A549 (cell line): ENCODE measurements around the gene CACNA2D4. TPM values are rescaled to one million over a fixed set of nuclear protein-coding genes. Genes with fewer than 3 reads are reported as not detected.

ENCODE experiments used
- ATAC-seq, 2 experiments: fragments of 200-7000 bp in 1 of 2; fragments of >200 bp in 1 of 2; cut with Nextera tagmentation in 1 of 2; cut with Tn5 transposase in 1 of 2; 3 replicates each; pipeline versions ENCODE4 v1.8.0 to v1.9.1; 2018 to 2020; ENCODE audit warnings: mild to moderate bottlenecking in 1 of 2, moderate library complexity in 1 of 2
- CTCF ChIA-PET: fragments of 300-600 bp; sonication (Branson Sonifier 250); formaldehyde crosslinking; extraction: SDS; loops from one replicate; lab custom pipeline; 2021; ENCODE audit warnings: antibody characterized with exemption, inconsistent platforms; lab: Yijun Ruan, JAX
- POLR2A ChIA-PET: fragments of 350-600 bp; formaldehyde crosslinking; extraction: SDS; loops from one replicate; lab custom pipeline; 2021; ENCODE audit warnings: antibody characterized with exemption, inconsistent platforms; lab: Yijun Ruan, JAX
- DNase-seq, 2 experiments: peaks; one replicate each; pipeline versions ENCODE4 v3.0.0 to v3.0.0-alpha.2; 2011 to 2016; ENCODE audit warnings: low read depth in 1 of 2, low spot score in 1 of 2
- FAIRE-seq: peaks from 2 replicates; lab custom pipeline; 2011; peaks lifted over from hg19 to GRCh38; lab: Jason Lieb, UNC
- H3K27ac ChIP-seq, 2 experiments: fragments of >200 bp; sonication (Bioruptor Twin); formaldehyde crosslinking; 3 replicates each; pipeline ENCODE4 v1.5.1; 2016 to 2017
- H3K4me1 ChIP-seq: fragments of >200 bp; sonication (Bioruptor Twin); formaldehyde crosslinking; 3 replicates; pipeline ENCODE4 v1.6.1; 2016
- H3K4me2 ChIP-seq: fragments of >200 bp; sonication (Bioruptor Twin); formaldehyde crosslinking; 3 replicates; pipeline ENCODE4 v1.6.1; 2016
- H3K4me3 ChIP-seq: fragments of >200 bp; sonication (Bioruptor Twin); formaldehyde crosslinking; 3 replicates; pipeline ENCODE4 v1.5.1; 2016
- H3K9me3 ChIP-seq: fragments of >200 bp; sonication (Bioruptor Twin); formaldehyde crosslinking; 3 replicates; pipeline ENCODE4 v1.6.1; 2016
- CEBPB ChIP-seq, 2 experiments: fragments of >200 bp in 1 of 2; sonication (Bioruptor Twin) in 1 of 2; formaldehyde crosslinking in 1 of 2; IDR thresholded peaks; 2 replicates each; pipeline ENCODE4 v1.6.1; 2012 to 2016
- CHD4 ChIP-seq: fragments of 200-600 bp; sonication (generic); IDR thresholded peaks from 2 replicates; pipeline ENCODE4 v1.6.1; 2016; ENCODE audit warnings: antibody characterized with exemption, mild to moderate bottlenecking, borderline replicate concordance
- EHMT2 ChIP-seq: fragments of 200-600 bp; sonication (generic); IDR thresholded peaks from 2 replicates; pipeline ENCODE4 v1.6.1; 2016; ENCODE audit warnings: antibody characterized with exemption, low read depth, mild to moderate bottlenecking, moderate library complexity
- FOSB ChIP-seq: fragments of 250-450 bp; sonication (Bioruptor Pico); IDR thresholded peaks from 2 replicates; pipeline ENCODE4 v1.5.0; 2020; ENCODE audit warnings: mild to moderate bottlenecking, moderate library complexity
- FOSL2 ChIP-seq, 2 experiments: fragments of 450-650 bp in 1 of 2; fragments of >200 bp in 1 of 2; sonication (Bioruptor Twin) in 1 of 2; formaldehyde crosslinking; IDR thresholded peaks; 2 replicates each; pipeline versions ENCODE4 v1.5.0 to v1.6.1; 2016 to 2020; ENCODE audit warnings: mild to moderate bottlenecking in 1 of 2, moderate library complexity in 1 of 2
- GATA3 ChIP-seq: IDR thresholded peaks from 2 replicates; pipeline ENCODE4 v1.6.1; 2012; ENCODE audit warnings: borderline replicate concordance
- HEYL ChIP-seq: fragments of 250-450 bp; sonication (Bioruptor Pico); IDR thresholded peaks from 2 replicates; pipeline ENCODE4 v1.8.0; 2021; ENCODE audit warnings: mild to moderate bottlenecking, moderate library complexity
- HOXA7 ChIP-seq: fragments of 250-450 bp; sonication (Bioruptor Pico); IDR thresholded peaks from 2 replicates; pipeline ENCODE4 v1.5.0; 2020; ENCODE audit warnings: mild to moderate bottlenecking, moderate library complexity
- HOXB5 ChIP-seq: fragments of 250-450 bp; sonication (Bioruptor Pico); IDR thresholded peaks from 2 replicates; pipeline ENCODE4 v1.5.0; 2020; ENCODE audit warnings: mild to moderate bottlenecking, moderate library complexity
- MAFK ChIP-seq: fragments of 450-650 bp; IDR thresholded peaks from 2 replicates; pipeline ENCODE4 v1.6.1; 2014; ENCODE audit not compliant: partially characterized antibody
- NPAS2 ChIP-seq: fragments of 250-450 bp; sonication (Bioruptor Pico); IDR thresholded peaks from 2 replicates; pipeline ENCODE4 v1.8.0; 2022; ENCODE audit warnings: mild to moderate bottlenecking, moderate library complexity, borderline replicate concordance
- POLR2A ChIP-seq: IDR thresholded peaks from 2 replicates; pipeline ENCODE4 v1.6.1; 2012; ENCODE audit warnings: mild to moderate bottlenecking, low read length
- RAD21 ChIP-seq, 2 experiments: fragments of >200 bp in 1 of 2; sonication (Bioruptor Twin) in 1 of 2; formaldehyde crosslinking in 1 of 2; IDR thresholded peaks in 1 of 2; conservative IDR thresholded peaks in 1 of 2; 2 replicates in 1 of 2; 3 replicates in 1 of 2; pipeline ENCODE4 v1.6.1; 2012 to 2018; ENCODE audit warnings: inconsistent platforms in 1 of 2
- SMC3 ChIP-seq: fragments of >200 bp; sonication (Bioruptor Twin); formaldehyde crosslinking; IDR thresholded peaks from 3 replicates; pipeline ENCODE4 v1.6.1; 2018; ENCODE audit warnings: inconsistent platforms
- TP53 ChIP-seq: fragments of 250-450 bp; sonication (Bioruptor Pico); IDR thresholded peaks from 2 replicates; pipeline ENCODE4 v1.5.0; 2021; ENCODE audit warnings: mild to moderate bottlenecking, moderate library complexity
- USF2 ChIP-seq: fragments of 450-650 bp; IDR thresholded peaks from 2 replicates; pipeline ENCODE4 v1.6.1; 2014; ENCODE audit warnings: antibody characterized with exemption
- ZFP36 ChIP-seq: fragments of 450-650 bp; IDR thresholded peaks from 2 replicates; pipeline ENCODE4 v1.6.1; 2014; ENCODE audit warnings: borderline replicate concordance; ENCODE audit not compliant: partially characterized antibody
- ZSCAN20 ChIP-seq: fragments of 250-450 bp; sonication (Bioruptor Pico); IDR thresholded peaks from 2 replicates; pipeline ENCODE4 v1.8.0; 2022; ENCODE audit warnings: mild to moderate bottlenecking, moderate library complexity
- WGBS: methylation state at CpG from one replicate; pipeline ENCODE4 v1.1.6; 2017; ENCODE audit errors: missing lambda C conversion rate; 5-methylcytosine and 5-hydroxymethylcytosine counted together
- polyA plus RNA-seq, 4 experiments: library from polyadenylated mRNA; depleted of rRNA in 3 of 4; stranded (reverse); fragments of >200 nt; fragmentation: RNase III in 1 of 4; extraction: RNeasy Plus Mini Kit Qiagen cat#74134 plus additional on column Dnase treatment in 1 of 4; gene quantifications; 2 replicates in 3 of 4; 3 replicates in 1 of 4; pipeline ENCODE4 v1.2.3, GENCODE V29; 2011 to 2017

The CACNA2D4 gene
- polyA plus RNA-seq, 2 of the 4 experiments (the other 2 are of a cell fraction), result not detected

DNA sequence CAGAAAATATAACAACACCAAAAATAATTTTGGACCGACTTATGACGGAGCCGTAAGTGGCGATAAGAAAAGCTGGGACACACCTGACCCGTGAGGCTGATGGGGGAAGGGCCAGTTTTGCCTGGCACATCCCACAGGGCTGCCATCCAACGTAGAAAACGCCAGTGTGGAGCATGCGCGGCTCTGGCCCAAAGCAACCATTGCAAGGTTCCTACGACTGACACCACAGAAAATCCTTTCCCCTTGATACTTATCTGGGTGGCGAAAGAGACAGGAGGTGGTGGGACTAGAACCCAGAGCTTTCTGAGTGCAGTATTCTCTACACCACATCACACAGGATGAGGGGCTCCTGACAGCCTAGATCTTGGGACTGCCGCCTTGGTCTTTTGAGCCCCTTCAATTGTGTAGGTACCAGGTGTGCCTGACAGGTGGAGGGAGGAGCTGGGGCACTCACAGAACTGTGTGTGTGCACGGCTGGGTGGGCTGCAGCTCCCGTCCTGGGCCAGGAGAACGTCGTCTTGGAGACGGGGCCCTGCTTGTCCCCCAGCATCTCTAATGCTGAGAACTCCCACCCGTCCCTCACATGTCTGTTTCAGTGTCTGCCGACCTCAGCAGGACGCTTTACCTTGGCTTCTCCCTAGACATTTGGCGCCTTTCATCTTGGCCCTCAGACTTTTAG, 17.4 kb upstream of the CACNA2D4 start:
- WGBS, result 89% methylated on average over 21 of the region's 21 CpGs
- ChIA-PET CTCF (interaction anchor here (1.0 to 11.5 kb wide), 3 partner anchors 14 to 283 kb away, joined by 3 to 324 read pairs (median 3); no protein-coding TSS in a partner anchor), POLR2A (no interaction called here)
- Histone ChIP-seq H3K4me1 (peaks cover 17% of the 10 kb centered on the region), H3K4me2 (peak overlapping the region; percentile 46), H3K4me3 (no peak overlapping the region), H3K9me3 (no peaks in the 10 kb centered on the region), H3K27ac (peak overlapping the region; percentile 37 to 47; a peak in 3 of 6 replicates)
- no peak for TF ChIP-seq HEYL (CRISPR knock-in tag)
- no peak for TF ChIP-seq HOXB5 (CRISPR knock-in tag)
- no peak for TF ChIP-seq POLR2A
- TF ChIP-seq CEBPB (IDR thresholded peaks at IDR 0.05), result no peak
- no peak for TF ChIP-seq ZSCAN20 (CRISPR knock-in tag)
- TF ChIP-seq ZFP36, result no peak
- no peak for TF ChIP-seq CHD4
- no peak for TF ChIP-seq MAFK
- no peak for TF ChIP-seq FOSB (CRISPR knock-in tag)
- TF ChIP-seq TP53 (CRISPR knock-in tag), result no peak
- FAIRE-seq, result no peak
- ATAC-seq, result no peak; a peak in 1 of 6 replicates
- no peak for DNase-seq

DNA sequence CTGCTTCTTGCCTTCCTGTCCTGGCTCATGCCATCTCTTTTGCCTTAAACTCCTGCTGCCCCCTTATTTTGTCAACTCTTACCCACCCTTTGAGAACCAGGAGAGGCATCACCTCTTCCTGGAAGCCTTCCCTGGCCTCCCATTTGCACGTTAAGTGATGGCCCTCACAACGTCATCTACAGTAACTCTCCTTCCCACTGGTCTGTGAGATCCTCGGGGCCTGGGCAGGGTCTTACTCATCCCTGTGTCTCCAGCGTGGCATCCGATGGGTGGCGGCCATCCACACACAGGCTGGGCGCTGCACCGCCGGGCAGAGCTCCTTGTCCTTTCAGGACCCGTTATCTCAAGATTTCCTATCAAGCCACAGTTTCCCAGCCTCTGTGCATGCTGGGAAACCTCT, 16.8 kb upstream of the CACNA2D4 start:
- CTCF ChIA-PET, result interaction anchor here (11.5 kb wide), 1 partner anchor 140 kb away, joined by 324 read pairs; no protein-coding TSS in a partner anchor
- H3K9me3 ChIP-seq, result no peaks in the 10 kb centered on the region
- TF ChIP-seq SMC3 (no peak), CEBPB (IDR thresholded peaks at IDR 0.05) (no peak), USF2 (no peak), EHMT2 (no peak), TP53 (CRISPR knock-in tag) (no peak)
- DNase-seq (no peak), ATAC-seq (no peak), FAIRE-seq (no peak)
- 92% methylated on average over 10 of the region's 10 CpGs for WGBS
- no peak overlapping the region for H3K4me3 ChIP-seq
- no peak overlapping the region for H3K27ac ChIP-seq
- peaks cover 17% of the 10 kb centered on the region for H3K4me1 ChIP-seq
- no peak overlapping the region for H3K4me2 ChIP-seq
- POLR2A ChIA-PET, result no interaction called here

DNA sequence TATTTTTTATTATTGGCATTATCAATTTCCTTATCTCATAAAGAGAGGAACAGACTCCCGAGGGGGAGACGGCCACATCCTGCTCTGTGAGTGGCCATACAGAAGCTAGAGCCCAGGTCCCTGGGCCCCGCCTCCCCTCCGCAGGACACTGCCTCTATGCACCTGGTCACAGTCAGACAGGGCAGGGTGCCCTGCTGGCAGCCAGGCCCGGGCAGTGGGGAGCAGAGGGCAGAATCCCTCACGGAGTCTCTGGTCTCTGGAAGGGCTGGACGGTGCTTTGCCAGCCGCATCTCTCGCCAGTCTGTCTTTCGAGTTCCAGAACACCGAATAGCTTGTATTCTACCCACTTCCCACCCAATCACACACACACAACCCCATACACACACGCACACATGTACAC, 16.4 kb upstream of the CACNA2D4 start:
- CTCF ChIA-PET, result interaction anchor here (11.5 kb wide), 1 partner anchor 140 kb away, joined by 324 read pairs; no protein-coding TSS in a partner anchor
- Histone ChIP-seq H3K27ac (no peak overlapping the region), H3K4me1 (peaks cover 17% of the 10 kb centered on the region), H3K9me3 (no peaks in the 10 kb centered on the region), H3K4me3 (no peak overlapping the region), H3K4me2 (no peak overlapping the region)
- FAIRE-seq (no peak), DNase-seq (no peak), ATAC-seq (no peak)
- no peak for TF ChIP-seq CHD4
- TF ChIP-seq, all 56 proteins: peak for 0
- 89% methylated on average over 12 of the region's 12 CpGs for WGBS
- POLR2A ChIA-PET, result no interaction called here

DNA sequence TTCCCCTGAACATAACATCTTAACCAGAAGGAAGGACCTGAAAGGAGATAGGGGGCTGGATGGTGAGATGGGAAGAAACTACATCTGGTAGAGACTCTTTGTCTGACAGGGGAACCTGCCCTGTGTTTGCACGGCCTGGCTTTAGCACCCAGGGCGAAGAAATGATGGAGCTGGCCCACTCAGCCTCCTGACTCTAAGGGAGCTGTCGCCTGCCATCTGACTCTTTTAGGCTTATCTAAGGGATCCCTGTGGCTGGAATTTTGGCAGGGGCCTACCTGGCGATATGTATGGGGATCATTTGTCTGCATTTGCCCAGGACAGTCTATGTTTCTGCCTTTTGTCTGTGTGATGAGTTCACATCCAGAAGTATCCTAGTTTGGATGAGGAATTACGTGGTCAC, 15.6 kb upstream of the CACNA2D4 start:
- no peak overlapping the region for H3K4me3 ChIP-seq
- TF ChIP-seq FOSL2 (IDR thresholded peaks at IDR 0.05), result no peak
- no peak for TF ChIP-seq FOSL2 (CRISPR knock-in tag; IDR thresholded peaks at IDR 0.05)
- no peak for TF ChIP-seq GATA3
- TF ChIP-seq NPAS2 (CRISPR knock-in tag), result no peak
- no peak for TF ChIP-seq RAD21 (conservative IDR thresholded peaks at IDR 0.05 in 1 of 2, IDR thresholded peaks at IDR 0.05 in 1 of 2)
- TF ChIP-seq HOXA7 (CRISPR knock-in tag), result no peak
- no peak overlapping the region for H3K4me2 ChIP-seq
- ATAC-seq, result no peak
- ChIA-PET POLR2A (no interaction called here), CTCF (interaction anchor here (1.1 to 11.5 kb wide), 2 partner anchors 139 to 290 kb away, joined by 3 to 324 read pairs; no protein-coding TSS in a partner anchor)
- no peak overlapping the region for H3K27ac ChIP-seq
- H3K4me1 ChIP-seq, result peaks cover 17% of the 10 kb centered on the region
- 85% methylated on average over 5 of the region's 5 CpGs for WGBS
- no peak for DNase-seq
- no peaks in the 10 kb centered on the region for H3K9me3 ChIP-seq
- no peak for FAIRE-seq
